H9 (cell line): Measurements from ENCODE around the gene CCDC127. TPM values are rescaled to one million over a fixed set of nuclear protein-coding genes. Genes with fewer than 3 reads are reported as not detected.
"Not testable (repeated sequence)": the region's sequence is repeated elsewhere in the genome, so short reads cannot be mapped to it uniquely, and the experiment has no call there.

Experiments used
- DNase-seq: peaks from one replicate; pipeline ENCODE4 v3.0.0-alpha.2; 2017
- H2AFZ ChIP-seq: one replicate; pipeline ENCODE4 v1.6.1; 2013; ENCODE audit warnings: mild to moderate bottlenecking, low read length, control low read depth, moderate library complexity
- H2AK5ac ChIP-seq: 2 replicates; pipeline ENCODE4 v1.6.1; 2013; ENCODE audit warnings: low read length, control low read depth, mixed read lengths; ENCODE audit not compliant: insufficient read length
- H2BK120ac ChIP-seq: one replicate; pipeline ENCODE4 v1.6.1; 2013; ENCODE audit warnings: low read depth, mild to moderate bottlenecking, low read length, control low read depth, inconsistent platforms; ENCODE audit not compliant: poor library complexity, severe bottlenecking
- H2BK12ac ChIP-seq: 2 replicates; pipeline ENCODE4 v1.6.1; 2013; ENCODE audit warnings: low read length, control low read depth, mixed read lengths, low read depth; ENCODE audit not compliant: insufficient read length
- H2BK15ac ChIP-seq: 2 replicates; pipeline ENCODE4 v1.6.1; 2013; ENCODE audit warnings: low read depth, low read length, control low read depth
- H2BK20ac ChIP-seq: one replicate; pipeline ENCODE4 v1.6.1; 2013; ENCODE audit warnings: low read depth, mild to moderate bottlenecking, low read length, control low read depth, inconsistent platforms; ENCODE audit not compliant: poor library complexity, severe bottlenecking
- H2BK5ac ChIP-seq: 2 replicates; pipeline ENCODE4 v1.6.1; 2013; ENCODE audit warnings: low read length, control low read depth, mixed read lengths; ENCODE audit not compliant: insufficient read length
- H3K14ac ChIP-seq: 2 replicates; pipeline ENCODE4 v1.6.1; 2013; ENCODE audit warnings: low read length, control low read depth; ENCODE audit not compliant: insufficient read depth
- H3K18ac ChIP-seq: 2 replicates; pipeline ENCODE4 v1.6.1; 2013; ENCODE audit warnings: low read depth, mild to moderate bottlenecking, mixed read lengths, low read length, control low read depth; ENCODE audit not compliant: insufficient read length
- H3K23ac ChIP-seq: 2 replicates; pipeline ENCODE4 v1.6.1; 2013; ENCODE audit warnings: low read length, control low read depth, mixed read lengths, low read depth; ENCODE audit not compliant: insufficient read length
- H3K23me2 ChIP-seq: 2 replicates; pipeline ENCODE4 v1.6.1; 2013; ENCODE audit warnings: low read depth, mild to moderate bottlenecking, mixed read lengths, low read length, control low read depth; ENCODE audit not compliant: insufficient read length, poor library complexity, severe bottlenecking
- H3K27ac ChIP-seq: 2 replicates; pipeline ENCODE4 v1.5.1; 2013; ENCODE audit warnings: low read length, control low read depth, mixed read lengths, low read depth; ENCODE audit not compliant: insufficient read length
- H3K27me3 ChIP-seq: 2 replicates; pipeline ENCODE4 v1.6.1; 2013; ENCODE audit warnings: low read length, control low read depth, inconsistent platforms; ENCODE audit not compliant: insufficient read depth
- H3K4ac ChIP-seq: 2 replicates; pipeline ENCODE4 v1.6.1; 2013; ENCODE audit warnings: low read depth, mild to moderate bottlenecking, control low read depth, inconsistent platforms, low read length, moderate library complexity
- H3K4me1 ChIP-seq: 2 replicates; pipeline ENCODE4 v1.6.1; 2013; ENCODE audit warnings: low read length, control low read depth, inconsistent platforms; ENCODE audit not compliant: insufficient read depth
- H3K4me2 ChIP-seq: 2 replicates; pipeline ENCODE4 v1.6.1; 2013; ENCODE audit warnings: low read length, control low read depth, mixed read lengths; ENCODE audit not compliant: insufficient read length, insufficient read depth
- H3K56ac ChIP-seq: 2 replicates; pipeline ENCODE4 v1.6.1; 2013; ENCODE audit warnings: low read depth, mild to moderate bottlenecking, mixed read lengths, low read length, control low read depth; ENCODE audit not compliant: insufficient read length
- H3K79me1 ChIP-seq: 2 replicates; pipeline ENCODE4 v1.6.1; 2013; ENCODE audit warnings: low read depth, mild to moderate bottlenecking, moderate library complexity, low read length, control low read depth, inconsistent platforms; ENCODE audit not compliant: insufficient read depth, poor library complexity, severe bottlenecking
- H3K79me2 ChIP-seq: 2 replicates; pipeline ENCODE4 v1.6.1; 2013; ENCODE audit warnings: low read length, control low read depth, inconsistent platforms; ENCODE audit not compliant: insufficient read depth
- H3K9ac ChIP-seq: 2 replicates; pipeline ENCODE4 v1.6.1; 2013; ENCODE audit warnings: low read length, control low read depth, mixed read lengths; ENCODE audit not compliant: insufficient read length; ENCODE audit errors: extremely low read depth
- H3K9me3 ChIP-seq: one replicate; pipeline ENCODE4 v1.6.1; 2013; ENCODE audit warnings: low read depth, low read length, inconsistent platforms; ENCODE audit not compliant: control insufficient read depth
- H3T11ph ChIP-seq: one replicate; pipeline ENCODE4 v1.6.1; 2013; ENCODE audit warnings: mild to moderate bottlenecking, low read length, control low read depth, inconsistent platforms
- H4K20me1 ChIP-seq: one replicate; pipeline ENCODE4 v1.6.1; 2013; ENCODE audit not compliant: control insufficient read depth, insufficient read length, insufficient read depth
- H4K5ac ChIP-seq: 2 replicates; pipeline ENCODE4 v1.6.1; 2013; ENCODE audit warnings: low read depth, mild to moderate bottlenecking, mixed read lengths, low read length, control low read depth; ENCODE audit not compliant: insufficient read length
- H4K8ac ChIP-seq: replicated peaks from 2 replicates; pipeline ENCODE4 v1.6.1; 2013; ENCODE audit warnings: low read length, control low read depth, mixed read lengths, low read depth; ENCODE audit not compliant: insufficient read length
- H4K91ac ChIP-seq: 2 replicates; pipeline ENCODE4 v1.6.1; 2013; ENCODE audit warnings: low read depth, mild to moderate bottlenecking, moderate library complexity, mixed read lengths, low read length, control low read depth; ENCODE audit not compliant: insufficient read length
- H3K27ac Mint-ChIP-seq, 3 experiments: 2 replicates in 2 of 3; 3 replicates in 1 of 3; pipeline ENCODE4 v1.8.0; 2020 to 2021; ENCODE audit warnings: mixed read lengths in 3 of 3, mild to moderate bottlenecking in 1 of 3, moderate library complexity in 1 of 3
- H3K27me3 Mint-ChIP-seq: 2 replicates; pipeline ENCODE4 v1.8.0; 2021; ENCODE audit warnings: low read depth, mild to moderate bottlenecking, moderate library complexity, mixed read lengths
- H3K36me3 Mint-ChIP-seq, 3 experiments: 2 replicates in 2 of 3; 3 replicates in 1 of 3; pipeline ENCODE4 v1.8.0; 2020 to 2021; ENCODE audit warnings: low read depth in 3 of 3, mixed read lengths in 3 of 3; ENCODE audit not compliant: insufficient read depth in 1 of 3
- H3K4me1 Mint-ChIP-seq, 2 experiments: 2 replicates each; pipeline ENCODE4 v1.8.0; 2020; ENCODE audit warnings: mixed read lengths in 2 of 2
- H3K4me3 Mint-ChIP-seq, 2 experiments: 2 replicates in 1 of 2; 3 replicates in 1 of 2; pipeline ENCODE4 v1.8.0; 2020 to 2021; ENCODE audit warnings: mild to moderate bottlenecking in 2 of 2, mixed read lengths in 2 of 2, moderate library complexity in 1 of 2
- H3K9me3 Mint-ChIP-seq, 2 experiments: 2 replicates in 1 of 2; 3 replicates in 1 of 2; pipeline ENCODE4 v1.8.0; 2020; ENCODE audit warnings: mild to moderate bottlenecking in 2 of 2, mixed read lengths in 2 of 2, moderate library complexity in 1 of 2
- CTCF ChIP-seq: fragments of 200-600 bp; sonication (generic); conservative IDR thresholded peaks from 3 replicates; pipeline ENCODE4 v1.8.0; 2021; ENCODE audit warnings: antibody characterized with exemption, mild to moderate bottlenecking
- WGBS: extraction: QIAGEN DNeasy Blood & Tissue Kit; methylation state at CpG from one replicate; pipeline ENCODE4 v1.1.7; 2013; ENCODE audit warnings: missing lambda C conversion rate, low lambda C conversion rate, mixed read lengths; ENCODE audit not compliant: insufficient read length; ENCODE audit errors: extremely low coverage; 5-methylcytosine and 5-hydroxymethylcytosine counted together
- total RNA-seq: library from RNA; stranded (reverse); gene quantifications from 2 replicates; pipeline ENCODE4 v1.2.1, GENCODE V29; 2021

The CCDC127 gene
- total RNA-seq, 1 experiment from 2014 or later = 9.0 TPM

- no peak overlapping the region for H4K8ac ChIP-seq
- H3K27me3 Mint-ChIP-seq = peaks cover 3% of the 10 kb centered on the region
- no peak overlapping the region for H2BK120ac ChIP-seq
- no peak overlapping the region for H3K18ac ChIP-seq
- no peak overlapping the region for H3K27ac ChIP-seq
- H4K91ac ChIP-seq = no peak overlapping the region
- H4K20me1 ChIP-seq = no peaks in the 10 kb centered on the region
- H2AK5ac ChIP-seq = no peak overlapping the region
- no peaks in the 10 kb centered on the region for H3K9me3 ChIP-seq
- H3K4ac ChIP-seq = no peak overlapping the region
- no peak overlapping the region for H2BK12ac ChIP-seq
- no peak overlapping the region for H3K56ac ChIP-seq
- H3K23ac ChIP-seq = no peak overlapping the region
- H3K4me2 ChIP-seq = no peak overlapping the region
- no peak for TF ChIP-seq CTCF
- H2BK5ac ChIP-seq = no peak overlapping the region
- H3K4me1 Mint-ChIP-seq = peaks cover 11 to 21% of the 10 kb centered on the region in 2 experiments
- H3K27me3 ChIP-seq = no peaks in the 10 kb centered on the region
- no CpG with 5 or more reads among the region's 12 CpGs for WGBS
- H2BK20ac ChIP-seq = no peak overlapping the region
- no peak overlapping the region for H4K5ac ChIP-seq
- no peak overlapping the region for H3K14ac ChIP-seq
- H3K27ac Mint-ChIP-seq = 0 out of 7 replicates have a peak overlapping the region, but pooled peaks of 1 of the 3 experiments have one; percentile 26
- H2BK15ac ChIP-seq = no peak overlapping the region
- no peaks in the 10 kb centered on the region for H3K79me1 ChIP-seq
- no peak overlapping the region for H3K9ac ChIP-seq
- no peaks in the 10 kb centered on the region for H3K79me2 ChIP-seq
- no peaks in the 10 kb centered on the region for H3K4me1 ChIP-seq
- H3T11ph ChIP-seq = no peak overlapping the region
- no peak for DNase-seq
- H3K9me3 Mint-ChIP-seq = no peaks in the 10 kb centered on the region
- H2AFZ ChIP-seq = no peak overlapping the region
- no peaks in the 10 kb centered on the region for H3K23me2 ChIP-seq
- H3K4me3 Mint-ChIP-seq = no peak overlapping the region
- peaks cover 0 to 4% (median 0%) of the 10 kb centered on the region in 3 experiments; a peak in 2 of 7 replicates for H3K36me3 Mint-ChIP-seq
These were observed 20.0 kb downstream of the CCDC127 start for GRCh38 chr5:197892-198489.

- H3T11ph ChIP-seq, H3K56ac ChIP-seq, H2AFZ ChIP-seq, H3K27ac Mint-ChIP-seq, H2BK5ac ChIP-seq, H3K27me3 ChIP-seq, H3K9ac ChIP-seq, H3K4me2 ChIP-seq, H3K4ac ChIP-seq, H3K23ac ChIP-seq, H2BK15ac ChIP-seq, H4K8ac ChIP-seq, H3K79me2 ChIP-seq, H2BK12ac ChIP-seq, H3K9me3 Mint-ChIP-seq, DNase-seq, H2BK20ac ChIP-seq, H3K4me1 ChIP-seq, H2BK120ac ChIP-seq, H3K4me3 Mint-ChIP-seq, H3K27ac ChIP-seq, H4K91ac ChIP-seq, H3K9me3 ChIP-seq, H4K20me1 ChIP-seq, H4K5ac ChIP-seq, H3K14ac ChIP-seq, H3K18ac ChIP-seq, H2AK5ac ChIP-seq, H3K36me3 Mint-ChIP-seq, H3K79me1 ChIP-seq, H3K27me3 Mint-ChIP-seq, H3K23me2 ChIP-seq: not testable (repeated sequence)
- WGBS = no CpG with 5 or more reads among the region's 18 CpGs
- peaks cover 11 to 19% of the 10 kb centered on the region in 2 experiments for H3K4me1 Mint-ChIP-seq
These were observed 20.9 kb downstream of the CCDC127 start for GRCh38 chr5:197031-197430.
